Erythroblast (primary cell): ENCODE results near the gene FZD10.

ENCODE experiments used
- GATA1 ChIP-seq: IDR thresholded peaks from 2 replicates; pipeline ENCODE4 v1.6.1; 2011; ENCODE audit warnings: low read depth, mild to moderate bottlenecking, control low read depth, low read length, moderate library complexity
- POLR2A ChIP-seq: IDR thresholded peaks from 2 replicates; pipeline ENCODE4 v1.6.1; 2011; ENCODE audit warnings: mild to moderate bottlenecking, low read length

DNA sequence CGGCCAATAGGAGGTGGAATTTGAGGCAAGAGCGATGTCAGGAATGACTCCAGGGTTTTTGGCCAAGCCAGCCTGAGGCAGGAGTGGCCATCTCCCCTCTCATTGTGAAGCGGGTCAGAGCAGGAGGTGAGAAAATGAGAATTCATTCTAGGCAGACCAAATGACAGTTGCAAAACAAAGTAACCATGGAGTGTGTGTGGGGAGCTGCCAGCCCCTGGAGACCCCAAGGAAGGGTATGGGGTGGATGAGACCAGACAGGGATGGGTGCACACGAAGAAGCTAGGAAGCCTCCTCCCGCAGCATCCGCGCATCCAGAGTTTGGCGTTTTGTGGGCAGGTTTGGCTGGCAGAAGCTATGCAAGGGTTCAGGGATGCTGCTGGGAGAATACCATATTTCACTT lies 38.8 kb downstream of the FZD10 start:
- TF ChIP-seq POLR2A (no peak), GATA1 (no peak)
